ENCODE measurements around the gene PCK2. TPM values are rescaled to one million over a fixed set of nuclear protein-coding genes. Genes with fewer than 3 reads are reported as not detected.

PCK2 gene
- total and polyA plus RNA-seq, 2 of the 13 experiments (the other 11 are each of a cell fraction or from before 2014, with no cell fraction given): 129 to 272 TPM

DNA sequence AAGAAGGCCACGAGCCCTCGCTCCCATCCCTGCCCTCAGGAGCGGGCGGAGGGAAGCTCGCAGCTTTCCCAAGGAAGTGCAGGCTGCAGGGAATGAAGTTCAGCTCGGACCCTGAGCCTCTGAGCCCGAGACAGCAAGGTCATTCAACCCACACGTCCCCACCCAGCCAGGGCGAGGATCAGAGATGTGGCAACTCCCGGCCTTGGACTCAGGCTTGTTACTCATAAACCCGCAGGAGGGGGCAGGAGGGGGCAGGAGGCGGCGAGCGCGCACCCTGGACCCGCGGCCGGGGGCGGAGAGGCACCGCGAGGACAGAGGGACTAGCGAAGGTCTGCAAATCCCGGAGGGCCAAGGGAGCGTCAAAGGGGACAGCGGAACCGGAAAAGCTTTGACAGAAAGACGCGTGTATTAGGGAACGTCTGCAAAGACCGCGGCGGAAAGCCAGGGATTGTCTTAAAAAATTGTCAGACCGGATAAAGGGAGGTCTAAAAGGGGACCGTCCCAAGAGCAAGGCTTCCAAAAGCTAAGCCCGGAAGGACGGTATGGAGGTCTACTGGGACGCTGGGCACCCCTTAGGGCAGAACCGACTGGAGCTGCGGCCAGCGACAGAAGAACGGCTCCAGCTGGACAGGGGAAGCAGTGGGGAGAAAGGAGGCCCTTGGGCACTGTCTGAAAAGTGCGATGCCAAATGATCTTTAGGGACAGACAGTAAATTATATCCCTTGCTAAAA, 19.9 kb downstream of the PCK2 start (continued):
- TF ChIP-seq ZNF7 (CRISPR knock-in tag; IDR thresholded peaks at IDR 0.05) (peak; percentile 48), ZNF234 (CRISPR knock-in tag; conservative IDR thresholded peaks at IDR 0.05) (peak; percentile 93), MEIS2 (CRISPR knock-in tag; IDR thresholded peaks at IDR 0.05) (peak; percentile 96), SMC3 (IDR thresholded peaks at IDR 0.05; ENCODE audit: low read length) (peak; percentile 16; the same call in 1 of the 2 replicates), ZNF160 (CRISPR knock-in tag; IDR thresholded peaks at IDR 0.05) (peak; percentile 95), ISX (CRISPR knock-in tag; conservative IDR thresholded peaks at IDR 0.05) (peak; percentile 92; the same call in 1 of the 2 replicates), POLR2A (IDR thresholded peaks at IDR 0.05; ENCODE audit: insufficient read depth in 1 of 2, low read depth in 2 of 2, low read length in 2 of 2) (peak in 1 of 2 experiments; percentile 83; a peak in 2 of 4 replicates), ZBTB3 (CRISPR knock-in tag; IDR thresholded peaks at IDR 0.05; ENCODE audit: borderline replicate concordance, low read depth) (peak; percentile 83), TBL1XR1 (IDR thresholded peaks at IDR 0.05; ENCODE audit: borderline replicate concordance, low read length, partially characterized antibody) (peak; percentile 95), AHR (CRISPR knock-in tag; IDR thresholded peaks at IDR 0.05) (peak; percentile 86), HIVEP1 (CRISPR knock-in tag; IDR thresholded peaks at IDR 0.05) (peak; percentile 99)
- TF ChIP-seq, protein P1, sequence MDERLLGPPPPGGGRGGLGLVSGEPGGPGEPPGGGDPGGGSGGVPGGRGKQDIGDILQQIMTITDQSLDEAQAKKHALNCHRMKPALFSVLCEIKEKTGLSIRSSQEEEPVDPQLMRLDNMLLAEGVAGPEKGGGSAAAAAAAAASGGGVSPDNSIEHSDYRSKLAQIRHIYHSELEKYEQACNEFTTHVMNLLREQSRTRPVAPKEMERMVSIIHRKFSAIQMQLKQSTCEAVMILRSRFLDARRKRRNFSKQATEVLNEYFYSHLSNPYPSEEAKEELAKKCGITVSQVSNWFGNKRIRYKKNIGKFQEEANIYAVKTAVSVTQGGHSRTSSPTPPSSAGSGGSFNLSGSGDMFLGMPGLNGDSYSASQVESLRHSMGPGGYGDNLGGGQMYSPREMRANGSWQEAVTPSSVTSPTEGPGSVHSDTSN (CRISPR knock-in tag; IDR thresholded peaks at IDR 0.05): peak; percentile 15; the same call in 1 of the 2 replicates
- TF ChIP-seq, protein P2, sequence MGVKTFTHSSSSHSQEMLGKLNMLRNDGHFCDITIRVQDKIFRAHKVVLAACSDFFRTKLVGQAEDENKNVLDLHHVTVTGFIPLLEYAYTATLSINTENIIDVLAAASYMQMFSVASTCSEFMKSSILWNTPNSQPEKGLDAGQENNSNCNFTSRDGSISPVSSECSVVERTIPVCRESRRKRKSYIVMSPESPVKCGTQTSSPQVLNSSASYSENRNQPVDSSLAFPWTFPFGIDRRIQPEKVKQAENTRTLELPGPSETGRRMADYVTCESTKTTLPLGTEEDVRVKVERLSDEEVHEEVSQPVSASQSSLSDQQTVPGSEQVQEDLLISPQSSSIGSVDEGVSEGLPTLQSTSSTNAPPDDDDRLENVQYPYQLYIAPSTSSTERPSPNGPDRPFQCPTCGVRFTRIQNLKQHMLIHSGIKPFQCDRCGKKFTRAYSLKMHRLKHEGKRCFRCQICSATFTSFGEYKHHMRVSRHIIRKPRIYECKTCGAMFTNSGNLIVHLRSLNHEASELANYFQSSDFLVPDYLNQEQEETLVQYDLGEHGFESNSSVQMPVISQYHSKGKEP (CRISPR knock-in tag; IDR thresholded peaks at IDR 0.05): peak; percentile 41; the same call in 1 of the 2 replicates
- TF ChIP-seq, protein P3, sequence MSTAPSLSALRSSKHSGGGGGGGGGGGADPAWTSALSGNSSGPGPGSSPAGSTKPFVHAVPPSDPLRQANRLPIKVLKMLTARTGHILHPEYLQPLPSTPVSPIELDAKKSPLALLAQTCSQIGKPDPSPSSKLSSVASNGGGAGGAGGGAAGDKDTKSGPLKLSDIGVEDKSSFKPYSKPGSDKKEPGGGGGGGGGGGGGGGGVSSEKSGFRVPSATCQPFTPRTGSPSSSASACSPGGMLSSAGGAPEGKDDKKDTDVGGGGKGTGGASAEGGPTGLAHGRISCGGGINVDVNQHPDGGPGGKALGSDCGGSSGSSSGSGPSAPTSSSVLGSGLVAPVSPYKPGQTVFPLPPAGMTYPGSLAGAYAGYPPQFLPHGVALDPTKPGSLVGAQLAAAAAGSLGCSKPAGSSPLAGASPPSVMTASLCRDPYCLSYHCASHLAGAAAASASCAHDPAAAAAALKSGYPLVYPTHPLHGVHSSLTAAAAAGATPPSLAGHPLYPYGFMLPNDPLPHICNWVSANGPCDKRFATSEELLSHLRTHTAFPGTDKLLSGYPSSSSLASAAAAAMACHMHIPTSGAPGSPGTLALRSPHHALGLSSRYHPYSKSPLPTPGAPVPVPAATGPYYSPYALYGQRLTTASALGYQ (CRISPR knock-in tag; IDR thresholded peaks at IDR 0.05): peak; percentile 95
- TF ChIP-seq, protein P4, sequence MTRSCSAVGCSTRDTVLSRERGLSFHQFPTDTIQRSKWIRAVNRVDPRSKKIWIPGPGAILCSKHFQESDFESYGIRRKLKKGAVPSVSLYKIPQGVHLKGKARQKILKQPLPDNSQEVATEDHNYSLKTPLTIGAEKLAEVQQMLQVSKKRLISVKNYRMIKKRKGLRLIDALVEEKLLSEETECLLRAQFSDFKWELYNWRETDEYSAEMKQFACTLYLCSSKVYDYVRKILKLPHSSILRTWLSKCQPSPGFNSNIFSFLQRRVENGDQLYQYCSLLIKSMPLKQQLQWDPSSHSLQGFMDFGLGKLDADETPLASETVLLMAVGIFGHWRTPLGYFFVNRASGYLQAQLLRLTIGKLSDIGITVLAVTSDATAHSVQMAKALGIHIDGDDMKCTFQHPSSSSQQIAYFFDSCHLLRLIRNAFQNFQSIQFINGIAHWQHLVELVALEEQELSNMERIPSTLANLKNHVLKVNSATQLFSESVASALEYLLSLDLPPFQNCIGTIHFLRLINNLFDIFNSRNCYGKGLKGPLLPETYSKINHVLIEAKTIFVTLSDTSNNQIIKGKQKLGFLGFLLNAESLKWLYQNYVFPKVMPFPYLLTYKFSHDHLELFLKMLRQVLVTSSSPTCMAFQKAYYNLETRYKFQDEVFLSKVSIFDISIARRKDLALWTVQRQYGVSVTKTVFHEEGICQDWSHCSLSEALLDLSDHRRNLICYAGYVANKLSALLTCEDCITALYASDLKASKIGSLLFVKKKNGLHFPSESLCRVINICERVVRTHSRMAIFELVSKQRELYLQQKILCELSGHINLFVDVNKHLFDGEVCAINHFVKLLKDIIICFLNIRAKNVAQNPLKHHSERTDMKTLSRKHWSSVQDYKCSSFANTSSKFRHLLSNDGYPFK (CRISPR knock-in tag; IDR thresholded peaks at IDR 0.05; ENCODE audit: borderline replicate concordance): peak; percentile 84
- TF ChIP-seq, protein P5, sequence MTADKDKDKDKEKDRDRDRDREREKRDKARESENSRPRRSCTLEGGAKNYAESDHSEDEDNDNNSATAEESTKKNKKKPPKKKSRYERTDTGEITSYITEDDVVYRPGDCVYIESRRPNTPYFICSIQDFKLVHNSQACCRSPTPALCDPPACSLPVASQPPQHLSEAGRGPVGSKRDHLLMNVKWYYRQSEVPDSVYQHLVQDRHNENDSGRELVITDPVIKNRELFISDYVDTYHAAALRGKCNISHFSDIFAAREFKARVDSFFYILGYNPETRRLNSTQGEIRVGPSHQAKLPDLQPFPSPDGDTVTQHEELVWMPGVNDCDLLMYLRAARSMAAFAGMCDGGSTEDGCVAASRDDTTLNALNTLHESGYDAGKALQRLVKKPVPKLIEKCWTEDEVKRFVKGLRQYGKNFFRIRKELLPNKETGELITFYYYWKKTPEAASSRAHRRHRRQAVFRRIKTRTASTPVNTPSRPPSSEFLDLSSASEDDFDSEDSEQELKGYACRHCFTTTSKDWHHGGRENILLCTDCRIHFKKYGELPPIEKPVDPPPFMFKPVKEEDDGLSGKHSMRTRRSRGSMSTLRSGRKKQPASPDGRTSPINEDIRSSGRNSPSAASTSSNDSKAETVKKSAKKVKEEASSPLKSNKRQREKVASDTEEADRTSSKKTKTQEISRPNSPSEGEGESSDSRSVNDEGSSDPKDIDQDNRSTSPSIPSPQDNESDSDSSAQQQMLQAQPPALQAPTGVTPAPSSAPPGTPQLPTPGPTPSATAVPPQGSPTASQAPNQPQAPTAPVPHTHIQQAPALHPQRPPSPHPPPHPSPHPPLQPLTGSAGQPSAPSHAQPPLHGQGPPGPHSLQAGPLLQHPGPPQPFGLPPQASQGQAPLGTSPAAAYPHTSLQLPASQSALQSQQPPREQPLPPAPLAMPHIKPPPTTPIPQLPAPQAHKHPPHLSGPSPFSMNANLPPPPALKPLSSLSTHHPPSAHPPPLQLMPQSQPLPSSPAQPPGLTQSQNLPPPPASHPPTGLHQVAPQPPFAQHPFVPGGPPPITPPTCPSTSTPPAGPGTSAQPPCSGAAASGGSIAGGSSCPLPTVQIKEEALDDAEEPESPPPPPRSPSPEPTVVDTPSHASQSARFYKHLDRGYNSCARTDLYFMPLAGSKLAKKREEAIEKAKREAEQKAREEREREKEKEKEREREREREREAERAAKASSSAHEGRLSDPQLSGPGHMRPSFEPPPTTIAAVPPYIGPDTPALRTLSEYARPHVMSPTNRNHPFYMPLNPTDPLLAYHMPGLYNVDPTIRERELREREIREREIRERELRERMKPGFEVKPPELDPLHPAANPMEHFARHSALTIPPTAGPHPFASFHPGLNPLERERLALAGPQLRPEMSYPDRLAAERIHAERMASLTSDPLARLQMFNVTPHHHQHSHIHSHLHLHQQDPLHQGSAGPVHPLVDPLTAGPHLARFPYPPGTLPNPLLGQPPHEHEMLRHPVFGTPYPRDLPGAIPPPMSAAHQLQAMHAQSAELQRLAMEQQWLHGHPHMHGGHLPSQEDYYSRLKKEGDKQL (CRISPR knock-in tag; IDR thresholded peaks at IDR 0.05; ENCODE audit: low read depth): peak; percentile 93
